PC-3 (cell line): ENCODE data around the gene GEMIN5.

Experiments
- CTCF ChIP-seq: fragments of 300-600 bp; sonication (generic); conservative IDR thresholded peaks from 2 replicates; pipeline ENCODE4 v1.5.1; 2017; ENCODE audit warnings: antibody characterized with exemption, low read depth, mild to moderate bottlenecking, low read length
- EZH2 ChIP-seq: fragments of 300-600 bp; sonication (generic); IDR thresholded peaks from one replicate; pipeline ENCODE4 v1.6.1; 2017; ENCODE audit warnings: antibody characterized with exemption, mild to moderate bottlenecking, low read length; ENCODE audit not compliant: unreplicated experiment

- TF ChIP-seq CTCF (no peak), EZH2 (no peak)
Observed at GRCh38 chr5:154873791-154874331, 64.2 kb downstream of the GEMIN5 start.
